HCT116 (cell line): Measurements from ENCODE around the gene MIPEP. TPM values are rescaled to one million over a fixed set of nuclear protein-coding genes. Genes with fewer than 3 reads are reported as not detected.

Experiments used
- ATAC-seq: fragments of 200-7000 bp; cut with Tn5 transposase; 2 replicates; pipeline ENCODE4 v1.9.1; 2020; ENCODE audit warnings: mild to moderate bottlenecking, moderate library complexity
- BruUV-seq: library from RNA; stranded (reverse); fragments of 400-500 nt; replicated peaks from 2 replicates; lab custom pipeline; 2021; lab: Mats Ljungman, UMichigan
- CTCF ChIA-PET: fragments of 300-600 bp; sonication (Branson Sonifier 250); formaldehyde crosslinking; loops from one replicate; lab custom pipeline; 2021; ENCODE audit warnings: antibody characterized with exemption; lab: Charles Lee
- POLR2A ChIA-PET: fragments of 300-600, 350-600 bp; sonication (Branson Sonifier 250); formaldehyde crosslinking; loops from one replicate; lab custom pipeline; 2021; ENCODE audit warnings: antibody characterized with exemption; lab: Charles Lee
- RAD21 ChIA-PET, 2 experiments: fragments of 300-600 bp; sonication (Branson Sonifier 250); formaldehyde crosslinking; loops; one replicate each; lab custom pipeline; 2023; ENCODE audit warnings: low total read pairs in 2 of 2; ENCODE audit not compliant: uncharacterized antibody in 2 of 2, unreplicated experiment in 2 of 2, low non-redundant PET in 1 of 2; lab: Charles Lee
- DNase-seq: peaks from one replicate; pipeline ENCODE4 v3.0.0-alpha.2; 2010; ENCODE audit warnings: low read depth, low spot score
- H2AFZ ChIP-seq: fragments of 200-600 bp; shearing (Covaris generic), sonication (generic); 2 replicates; pipeline ENCODE4 v1.6.1; 2017; ENCODE audit warnings: low read depth, mixed run types, mixed read lengths, antibody characterized with exemption, low read length; ENCODE audit not compliant: poor library complexity, severe bottlenecking
- H3K27ac ChIP-seq: 2 replicates; pipeline ENCODE4 v1.5.1; 2012; ENCODE audit warnings: low read depth, low read length
- H3K27me3 ChIP-seq: fragments of 200-600 bp; sonication (generic); 2 replicates; pipeline ENCODE4 v1.6.1; 2016; ENCODE audit warnings: mixed run types, low read length, mixed read lengths; ENCODE audit not compliant: insufficient read depth
- H3K36me3 ChIP-seq, 2 experiments: fragments of 200-500 bp in 1 of 2; fragments of 200-600 bp in 1 of 2; sonication (Bioruptor generic) in 1 of 2; sonication (generic) in 1 of 2; 2 replicates each; pipeline versions ENCODE4 v1.5.1 to v1.6.1; 2014 to 2016; ENCODE audit warnings: low read length in 2 of 2, inconsistent platforms in 1 of 2, mixed read lengths in 1 of 2, mixed run types in 1 of 2; ENCODE audit not compliant: insufficient read depth in 2 of 2, control insufficient read depth in 1 of 2
- H3K4me1 ChIP-seq, 2 experiments: fragments of 200-600 bp in 1 of 2; sonication (generic) in 1 of 2; 2 replicates each; pipeline versions ENCODE4 v1.5.1 to v1.6.1; 2012 to 2017; ENCODE audit warnings: low read length in 2 of 2, inconsistent platforms in 1 of 2, mild to moderate bottlenecking in 1 of 2, mixed read lengths in 1 of 2, mixed run types in 1 of 2, moderate library complexity in 1 of 2; ENCODE audit not compliant: insufficient read depth in 2 of 2, control insufficient read depth in 1 of 2
- H3K4me2 ChIP-seq: fragments of 200-600 bp; sonication (generic); 2 replicates; pipeline ENCODE4 v1.6.1; 2017; ENCODE audit warnings: mixed run types, low read length, mixed read lengths
- H3K4me3 ChIP-seq, 2 experiments: fragments of 200-600 bp in 1 of 2; sonication (generic) in 1 of 2; replicated peaks in 1 of 2; 2 replicates each; pipeline ENCODE4 v1.5.1; 2011 to 2016; ENCODE audit warnings: low read length in 2 of 2, control low read depth in 1 of 2, low read depth in 1 of 2, mild to moderate bottlenecking in 1 of 2, mixed read lengths in 1 of 2, mixed run types in 1 of 2
- H3K79me2 ChIP-seq: fragments of 200-600 bp; sonication (generic); 2 replicates; pipeline ENCODE4 v1.6.1; 2017; ENCODE audit warnings: mild to moderate bottlenecking, mixed run types, low read length, moderate library complexity, mixed read lengths; ENCODE audit not compliant: insufficient read depth
- H3K9ac ChIP-seq: fragments of 200-600 bp; sonication (generic); 2 replicates; pipeline ENCODE4 v1.6.1; 2016; ENCODE audit warnings: low read length, mixed read lengths
- H3K9me2 ChIP-seq: fragments of 200-600 bp; sonication (generic), shearing (Covaris generic); 2 replicates; pipeline ENCODE4 v1.6.1; 2017; ENCODE audit warnings: mixed run types, mild to moderate bottlenecking, moderate library complexity; ENCODE audit not compliant: insufficient read depth
- H3K9me3 ChIP-seq, 2 experiments: fragments of 200-500 bp in 1 of 2; fragments of 200-600 bp in 1 of 2; sonication (Bioruptor generic) in 1 of 2; sonication (generic) in 1 of 2; 2 replicates each; pipeline ENCODE4 v1.6.1; 2014 to 2017; ENCODE audit warnings: low read length in 2 of 2, mixed read lengths in 2 of 2, inconsistent platforms in 1 of 2, low read depth in 1 of 2, mild to moderate bottlenecking in 1 of 2, mixed run types in 1 of 2, moderate library complexity in 1 of 2; ENCODE audit not compliant: control insufficient read depth in 1 of 2, insufficient read depth in 1 of 2
- H4K20me1 ChIP-seq: fragments of 200-600 bp; sonication (generic), shearing (Covaris generic); 2 replicates; pipeline ENCODE4 v1.6.1; 2017; ENCODE audit warnings: mixed run types, mild to moderate bottlenecking, moderate library complexity; ENCODE audit not compliant: insufficient read depth
- CEBPB ChIP-seq: IDR thresholded peaks from 2 replicates; pipeline ENCODE4 v1.6.1; 2012; ENCODE audit warnings: low read depth
- CTCF ChIP-seq, 3 experiments: fragments of 200-600 bp in 1 of 3; sonication (generic) in 1 of 3; IDR thresholded peaks in 2 of 3; conservative IDR thresholded peaks in 1 of 3; 2 replicates each; pipeline ENCODE4 v1.5.1; 2012 to 2017; ENCODE audit warnings: low read depth in 2 of 3, low read length in 2 of 3, antibody characterized with exemption in 1 of 3, borderline replicate concordance in 1 of 3, control low read depth in 1 of 3, mild to moderate bottlenecking in 1 of 3, mixed read lengths in 1 of 3, mixed run types in 1 of 3, moderate library complexity in 1 of 3; ENCODE audit not compliant: insufficient read depth in 1 of 3
- ELF1 ChIP-seq: IDR thresholded peaks from 2 replicates; pipeline ENCODE4 v1.6.1; 2012; ENCODE audit warnings: low read depth, borderline replicate concordance
- FOSL1 ChIP-seq: IDR thresholded peaks from 2 replicates; pipeline ENCODE4 v1.6.1; 2012; ENCODE audit warnings: low read depth
- POLR2AphosphoS5 ChIP-seq: IDR thresholded peaks from 2 replicates; pipeline ENCODE4 v1.6.1; 2011; ENCODE audit warnings: mild to moderate bottlenecking, low read depth, low read length, moderate library complexity
- RAD21 ChIP-seq: IDR thresholded peaks from 2 replicates; pipeline ENCODE4 v1.6.1; 2012; ENCODE audit warnings: low read depth, mild to moderate bottlenecking
- REST ChIP-seq: IDR thresholded peaks from 2 replicates; pipeline ENCODE4 v1.6.1; 2012; ENCODE audit warnings: low read depth
- SIN3A ChIP-seq: IDR thresholded peaks from 2 replicates; pipeline ENCODE4 v1.6.1; 2012; ENCODE audit warnings: low read depth
- SP1 ChIP-seq: IDR thresholded peaks from 2 replicates; pipeline ENCODE4 v1.6.1; 2012; ENCODE audit warnings: low read depth
- YY1 ChIP-seq: IDR thresholded peaks from 2 replicates; pipeline ENCODE4 v1.6.1; 2011; ENCODE audit warnings: low read length, low read depth, moderate library complexity, mild to moderate bottlenecking; ENCODE audit not compliant: insufficient replicate concordance; ENCODE audit errors: extremely low read depth
- ZBTB33 ChIP-seq: IDR thresholded peaks from 2 replicates; pipeline ENCODE4 v1.6.1; 2011; ENCODE audit warnings: mild to moderate bottlenecking, low read length, moderate library complexity; ENCODE audit not compliant: insufficient replicate concordance; ENCODE audit errors: extremely low read depth
- ZFX ChIP-seq: fragments of 450-650 bp; IDR thresholded peaks from 2 replicates; pipeline ENCODE4 v1.6.1; 2017
- intact Hi-C: fragments of 100-400 bp; cut with micrococcal nuclease; formaldehyde crosslinking; loops from 2 replicates; pipeline ENCODE4 v1.10.0; 2022
- total RNA-seq: library from RNA; stranded (reverse); gene quantifications from one replicate; pipeline ENCODE4 v1.2.1, GENCODE V29; 2021; ENCODE audit not compliant: unreplicated experiment

MIPEP gene
- total RNA-seq, 1 experiment from 2014 or later, result 33.3 TPM

GRCh38 chr13:23855360-23855759, 33.8 kb downstream of the MIPEP start:
- no peaks in the 10 kb centered on the region for H3K9me3 ChIP-seq
- H3K27ac ChIP-seq, result no peak overlapping the region
- POLR2A ChIA-PET, result no interaction called here
- no TSS peak for BruUV-seq
- RAD21 ChIA-PET, result no interaction called here
- CTCF ChIA-PET, result no interaction called here
- H3K36me3 ChIP-seq, result peaks cover 0 to 2% of the 10 kb centered on the region in 2 experiments; a peak in 1 of 4 replicates
- H3K4me2 ChIP-seq, result no peak overlapping the region
- no peak overlapping the region for H3K4me3 ChIP-seq
- no peak for ATAC-seq
- H3K9ac ChIP-seq, result no peak overlapping the region
- no peaks in the 10 kb centered on the region for H3K4me1 ChIP-seq
- no peaks in the 10 kb centered on the region for H3K79me2 ChIP-seq
- no peaks in the 10 kb centered on the region for H3K27me3 ChIP-seq
- no peak overlapping the region for H2AFZ ChIP-seq
- TF ChIP-seq FOSL1 (no peak), SIN3A (no peak), POLR2AphosphoS5 (no peak), SP1 (no peak)
- intact Hi-C loops, result no loop called here
- H3K9me2 ChIP-seq, result no peaks in the 10 kb centered on the region
- H4K20me1 ChIP-seq, result no peaks in the 10 kb centered on the region
- DNase-seq, result no peak

- Histone ChIP-seq H3K27me3 (no peaks in the 10 kb centered on the region), H3K9ac (no peak overlapping the region), H4K20me1 (no peaks in the 10 kb centered on the region), H2AFZ (no peak overlapping the region), H3K4me1 (no peaks in the 10 kb centered on the region), H3K79me2 (no peaks in the 10 kb centered on the region), H3K4me2 (no peak overlapping the region), H3K36me3 (peaks cover 0 to 2% of the 10 kb centered on the region in 2 experiments; a peak in 1 of 4 replicates), H3K4me3 (no peak overlapping the region), H3K9me3 (no peaks in the 10 kb centered on the region), H3K27ac (no peak overlapping the region), H3K9me2 (no peaks in the 10 kb centered on the region)
- DNase-seq (no peak), ATAC-seq (no peak)
- intact Hi-C loops, result no loop called here
- POLR2A ChIA-PET, result no interaction called here
- BruUV-seq, result no TSS peak
- RAD21 ChIA-PET, result no interaction called here
- CTCF ChIA-PET, result no interaction called here
- TF ChIP-seq SIN3A (no peak), ELF1 (no peak), CEBPB (no peak), ZBTB33 (no peak), RAD21 (no peak), SP1 (no peak), CTCF (IDR thresholded peaks at IDR 0.05 in 2 of 3, conservative IDR thresholded peaks at IDR 0.05 in 1 of 3; ENCODE audit: borderline replicate concordance in 1 of 3, insufficient read depth in 1 of 3, low read depth in 2 of 3, low read length in 2 of 3) (no peak), ZFX (no peak), YY1 (no peak), REST (no peak), POLR2AphosphoS5 (no peak)
These were observed 36.8 kb downstream of the MIPEP start for GRCh38 chr13:23852351-23852750.
